ENCODE measurements around the gene PREX1. TPM values are rescaled to one million over a fixed set of nuclear protein-coding genes. Genes with fewer than 3 reads are reported as not detected.

Gene PREX1
- total and polyA plus RNA-seq, 12 donors, result 10.1 to 85.1 (median 42.9) TPM

GRCh38 chr20:48736636-48737035 is 91.2 kb downstream of the PREX1 start:
- intact Hi-C loops (cut with DNase I), result no loop called here
- no peaks in the 10 kb centered on the region for H3K9me3 ChIP-seq (replicated peaks in 1 of 3)
- H3K4me1 ChIP-seq (replicated peaks in 1 of 2), result peaks cover 0 to 27% of the 10 kb centered on the region in 2 donors
- H3K36me3 ChIP-seq (replicated peaks in 1 of 2), result no peaks in the 10 kb centered on the region
- no peak overlapping the region for H3K4me3 ChIP-seq
- no peak overlapping the region for H3K27ac ChIP-seq
- no peak for DNase-seq
- no peak for TF ChIP-seq POLR2A (IDR thresholded peaks at IDR 0.05)
- no peak for TF ChIP-seq CTCF (IDR thresholded peaks at IDR 0.05)
- H3K27me3 ChIP-seq, result no peaks in the 10 kb centered on the region
- WGBS, 4 donors, result 70 to 93% (median 72%) methylated on average over 2 of the region's 2 CpGs

- intact Hi-C loops (cut with DNase I), result no loop called here
- no peaks in the 10 kb centered on the region for H3K36me3 ChIP-seq (replicated peaks in 1 of 2)
- no peak overlapping the region for H3K4me3 ChIP-seq
- no peak overlapping the region for H3K27ac ChIP-seq
- no peaks in the 10 kb centered on the region for H3K9me3 ChIP-seq (replicated peaks in 1 of 3)
- H3K27me3 ChIP-seq, result no peaks in the 10 kb centered on the region
- H3K4me1 ChIP-seq (replicated peaks in 1 of 2), result peaks cover 0 to 26% of the 10 kb centered on the region in 2 donors
- TF ChIP-seq POLR2A (IDR thresholded peaks at IDR 0.05) (no peak), CTCF (IDR thresholded peaks at IDR 0.05) (no peak)
- DNase-seq, result no peak
Observed at GRCh38 chr20:48736231-48736630, 91.6 kb downstream of the PREX1 start.

GRCh38 chr20:48735112-48735511 is 92.7 kb downstream of the PREX1 start:
- TF ChIP-seq POLR2A (IDR thresholded peaks at IDR 0.05) (no peak), CTCF (IDR thresholded peaks at IDR 0.05) (no peak)
- DNase-seq, result no peak
- H3K36me3 ChIP-seq (replicated peaks in 1 of 2), result no peaks in the 10 kb centered on the region

GRCh38 chr20:48734104-48734749 is 93.6 kb downstream of the PREX1 start:
- intact Hi-C loops (cut with DNase I), result no loop called here
- 85 to 95% (median 88%) methylated on average over 10 of the region's 10 CpGs for WGBS, 4 donors

More at GRCh38 chr20:48735112-48735511, 92.7 kb downstream of the PREX1 start:
- no peaks in the 10 kb centered on the region for H3K9me3 ChIP-seq (replicated peaks in 1 of 3)
- no peak overlapping the region for H3K4me3 ChIP-seq
- intact Hi-C loops (cut with DNase I), result no loop called here
- H3K4me1 ChIP-seq (replicated peaks in 1 of 2), result peaks cover 0 to 19% of the 10 kb centered on the region in 2 donors
- WGBS, 4 donors, result 61 to 75% (median 71%) methylated on average over 5 of the region's 5 CpGs
- peak overlapping the region in 1 of 5 donors; percentile 29 for H3K27ac ChIP-seq
- H3K27me3 ChIP-seq, result no peaks in the 10 kb centered on the region

More at GRCh38 chr20:48734104-48734749, 93.6 kb downstream of the PREX1 start:
- H3K36me3 ChIP-seq (replicated peaks in 1 of 2), result no peaks in the 10 kb centered on the region
- no peak overlapping the region for H3K27ac ChIP-seq
- DNase-seq, result no peak
- H3K4me3 ChIP-seq, result no peak overlapping the region
- TF ChIP-seq POLR2A (IDR thresholded peaks at IDR 0.05), result no peak
- TF ChIP-seq CTCF (IDR thresholded peaks at IDR 0.05), result no peak
- peaks cover 0 to 14% of the 10 kb centered on the region in 2 donors for H3K4me1 ChIP-seq (replicated peaks in 1 of 2)
- no peaks in the 10 kb centered on the region for H3K9me3 ChIP-seq (replicated peaks in 1 of 3)
- H3K27me3 ChIP-seq, result no peaks in the 10 kb centered on the region

Data from adrenal gland (tissue), 12 donors.